GM19455 (cell line): ENCODE results near the gene PDCD7.
"Not testable (repeated sequence)": the region's sequence is repeated elsewhere in the genome, so short reads cannot be mapped to it uniquely, and the experiment has no call there.

ENCODE experiments used
- ATAC-seq: cut with Tn5 transposase; IDR thresholded peaks from one replicate; pipeline ENCODE4 v1.9.1; 2021; ENCODE audit not compliant: unreplicated experiment

The PDCD7 gene

DNA sequence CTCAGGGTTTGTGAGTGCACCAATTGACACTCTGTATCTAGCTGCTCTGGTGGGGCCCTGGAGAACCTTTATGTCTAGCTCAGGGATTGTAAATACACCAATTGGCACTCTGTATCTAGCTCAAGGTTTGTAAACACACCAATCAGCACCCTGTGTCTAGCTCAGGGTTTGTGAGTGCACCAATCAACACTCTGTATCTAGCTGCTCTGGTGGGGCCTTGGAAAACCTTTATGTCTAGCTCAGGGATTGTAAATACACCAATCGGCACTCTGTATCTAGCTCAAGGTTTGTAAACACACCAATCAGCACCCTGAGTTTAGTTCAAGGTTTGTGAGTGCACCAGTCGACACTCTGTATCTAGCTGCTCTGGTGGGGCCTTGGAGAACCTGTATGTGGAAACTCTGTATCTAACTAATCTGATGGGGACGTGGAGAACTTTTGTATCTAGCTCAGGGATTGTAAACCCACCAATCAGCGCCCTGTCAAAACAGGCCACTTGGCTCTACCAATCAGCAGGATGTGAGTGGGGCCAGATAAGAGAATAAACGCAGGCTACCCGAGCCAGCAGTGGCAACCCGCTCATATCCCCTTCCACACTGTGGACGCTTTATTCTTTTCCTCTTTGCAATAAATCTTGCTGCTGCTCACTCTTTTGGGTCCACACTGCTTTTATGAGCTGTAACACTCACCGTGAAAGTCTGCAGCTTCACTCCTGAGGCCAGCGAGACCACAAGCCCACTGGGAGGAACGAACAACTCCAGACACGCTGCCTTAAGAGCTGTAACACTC is 57.8 kb downstream of the PDCD7 start:
- ATAC-seq: not testable (repeated sequence)

DNA sequence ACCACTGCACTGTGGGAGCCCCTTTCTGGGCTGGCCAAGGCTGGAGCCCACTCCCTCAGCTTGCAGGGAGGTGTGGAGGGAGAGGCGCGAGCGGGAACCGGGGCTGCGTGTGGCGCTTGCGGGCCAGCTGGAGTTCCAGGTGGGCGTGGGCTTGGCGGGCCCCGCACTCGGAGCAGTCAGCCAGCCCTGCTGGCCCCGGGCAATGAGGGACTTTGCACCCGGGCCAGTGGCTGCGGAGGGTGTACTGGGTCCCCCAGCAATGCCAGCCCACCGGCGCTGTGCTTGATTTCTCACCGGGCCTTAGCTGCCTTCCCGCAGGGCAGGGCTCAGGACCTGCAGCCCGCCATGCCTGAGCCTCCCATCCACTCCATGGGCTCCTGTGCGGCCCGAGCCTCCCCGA is 58.7 kb downstream of the PDCD7 start:
- ATAC-seq: not testable (repeated sequence)

DNA sequence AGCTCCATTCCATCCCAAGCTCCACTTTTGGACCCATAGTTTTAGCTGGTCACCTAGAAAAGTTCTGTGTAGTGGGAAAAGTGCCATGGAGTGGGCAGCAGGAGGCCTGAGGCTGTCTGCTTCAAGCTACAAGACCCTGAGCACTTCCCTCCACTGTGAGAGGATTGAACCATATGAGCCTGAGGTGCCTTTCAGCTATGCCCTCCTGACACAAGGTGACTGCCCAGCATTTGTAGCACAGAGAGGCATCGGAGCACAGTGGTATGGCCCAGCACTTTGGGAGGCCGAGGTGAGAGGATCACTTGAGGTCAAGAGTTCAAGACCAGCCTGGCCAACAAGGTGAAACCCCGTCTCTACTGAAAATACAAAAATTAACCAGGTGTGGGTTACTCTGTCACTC is 61.0 kb downstream of the PDCD7 start:
- no peak for ATAC-seq

DNA sequence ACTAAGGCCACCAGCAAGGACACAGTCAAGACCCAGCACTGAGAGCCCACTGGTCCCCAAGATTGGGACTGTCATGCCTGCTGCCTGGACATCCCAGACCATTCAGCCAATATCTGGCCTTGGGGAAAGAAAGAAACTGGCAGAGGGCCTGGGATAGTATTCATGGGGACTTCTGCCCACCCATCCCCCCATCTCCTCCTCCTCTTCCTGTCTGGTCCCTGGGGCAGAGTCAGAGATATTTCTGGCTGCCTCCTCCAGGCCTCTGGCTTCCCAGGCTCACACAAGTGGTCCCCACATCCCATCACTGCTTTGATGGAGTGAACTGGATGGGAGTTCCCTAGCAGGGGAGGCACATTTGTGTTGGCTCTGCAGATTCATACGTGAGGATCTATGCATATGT is 61.6 kb downstream of the PDCD7 start:
- ATAC-seq: no peak

DNA sequence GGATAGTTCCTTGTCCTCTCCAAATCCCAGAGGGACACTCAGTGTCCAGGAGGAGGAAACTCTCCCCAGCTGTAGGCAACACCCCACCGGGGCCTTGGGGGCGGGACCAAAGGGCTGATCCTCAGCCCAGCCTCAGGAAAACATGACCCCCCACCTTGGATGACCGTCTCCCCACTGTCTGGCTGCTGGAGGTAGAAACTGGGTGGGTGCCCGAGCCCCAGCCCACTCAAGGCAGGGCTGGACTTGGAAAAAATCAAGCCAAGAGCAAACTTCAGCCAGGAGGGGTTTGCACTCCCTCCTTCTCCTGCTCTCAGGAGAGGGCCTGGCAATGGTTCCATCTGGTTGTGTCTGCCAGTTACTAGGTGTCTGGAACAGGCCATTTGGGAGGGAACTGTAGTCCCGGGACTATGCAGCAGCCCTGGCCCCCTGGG is 62.2 kb downstream of the PDCD7 start:
- ATAC-seq: no peak

DNA sequence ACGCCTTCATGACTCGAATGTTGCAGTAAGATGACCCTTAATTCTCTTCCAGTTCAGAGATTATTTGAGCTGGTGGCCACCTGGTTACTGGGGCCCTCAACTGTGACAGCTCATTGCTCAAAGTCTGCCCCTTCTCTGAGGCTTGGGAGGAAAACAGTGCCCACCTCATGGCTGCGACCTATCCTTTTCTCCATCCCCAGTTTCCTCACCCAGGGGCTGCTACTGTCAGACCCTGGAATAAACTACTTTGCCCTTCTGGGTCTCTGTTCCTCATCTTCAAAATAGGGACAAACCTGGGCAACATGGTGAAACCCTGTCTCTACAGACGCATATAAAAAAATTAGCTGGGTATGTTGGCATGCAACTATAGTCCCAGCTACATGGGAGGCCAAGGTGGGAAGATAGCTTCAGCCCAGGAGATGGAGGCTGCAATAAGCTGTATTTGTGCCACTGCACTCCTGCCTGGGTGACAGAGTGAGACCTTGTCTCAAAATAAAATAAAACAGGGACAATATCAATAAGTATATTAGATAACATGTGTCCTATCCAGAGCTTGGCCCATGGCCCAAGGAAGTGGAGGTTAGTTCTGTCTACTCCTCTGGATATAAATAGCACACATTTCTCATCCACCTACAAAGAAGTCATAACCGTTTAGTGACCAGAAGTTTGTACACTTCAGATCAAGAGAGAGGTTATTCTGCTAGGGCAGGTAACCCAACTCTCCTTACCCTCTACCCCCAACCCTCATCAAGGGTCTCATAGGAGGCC is 63.6 kb downstream of the PDCD7 start:
- no peak for ATAC-seq

DNA sequence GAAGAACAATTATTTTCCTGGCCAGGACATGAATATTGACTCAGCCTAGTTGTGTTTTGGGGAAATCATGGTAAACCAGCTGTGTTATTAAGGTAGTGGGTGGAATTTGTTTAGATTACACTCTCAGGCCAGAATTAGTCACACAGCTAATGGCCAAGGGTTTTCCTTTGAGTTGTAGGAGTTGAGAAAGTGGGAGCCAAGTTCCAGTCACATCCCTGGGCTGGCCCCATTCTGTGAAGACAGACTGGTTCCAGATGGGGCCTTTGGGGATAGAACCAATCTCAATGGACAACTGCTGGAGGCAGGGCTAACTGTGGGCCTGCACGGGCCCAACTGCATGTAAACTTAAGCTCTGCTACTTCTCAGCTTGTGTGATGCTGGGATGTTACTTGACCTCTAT is 64.4 kb downstream of the PDCD7 start:
- no peak for ATAC-seq

DNA sequence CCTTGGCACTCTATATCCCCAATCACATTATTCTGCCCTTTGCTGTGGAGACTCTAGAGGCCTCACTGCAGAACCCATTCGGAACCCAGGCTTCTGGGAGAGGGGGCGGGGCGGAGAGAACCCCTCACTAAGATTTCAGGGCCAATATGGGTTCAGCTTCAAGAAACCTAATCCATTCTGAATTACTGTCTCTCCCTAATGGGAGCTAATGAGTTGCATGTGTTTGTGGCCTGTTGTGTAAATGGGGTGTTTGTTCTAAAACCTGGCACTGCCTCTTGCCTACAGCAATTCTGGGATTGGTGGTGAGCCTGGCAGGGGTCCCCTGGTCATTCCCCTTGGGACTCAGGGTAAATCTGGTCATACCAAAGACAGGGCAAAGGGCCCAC is 65.2 kb downstream of the PDCD7 start:
- no peak for ATAC-seq

DNA sequence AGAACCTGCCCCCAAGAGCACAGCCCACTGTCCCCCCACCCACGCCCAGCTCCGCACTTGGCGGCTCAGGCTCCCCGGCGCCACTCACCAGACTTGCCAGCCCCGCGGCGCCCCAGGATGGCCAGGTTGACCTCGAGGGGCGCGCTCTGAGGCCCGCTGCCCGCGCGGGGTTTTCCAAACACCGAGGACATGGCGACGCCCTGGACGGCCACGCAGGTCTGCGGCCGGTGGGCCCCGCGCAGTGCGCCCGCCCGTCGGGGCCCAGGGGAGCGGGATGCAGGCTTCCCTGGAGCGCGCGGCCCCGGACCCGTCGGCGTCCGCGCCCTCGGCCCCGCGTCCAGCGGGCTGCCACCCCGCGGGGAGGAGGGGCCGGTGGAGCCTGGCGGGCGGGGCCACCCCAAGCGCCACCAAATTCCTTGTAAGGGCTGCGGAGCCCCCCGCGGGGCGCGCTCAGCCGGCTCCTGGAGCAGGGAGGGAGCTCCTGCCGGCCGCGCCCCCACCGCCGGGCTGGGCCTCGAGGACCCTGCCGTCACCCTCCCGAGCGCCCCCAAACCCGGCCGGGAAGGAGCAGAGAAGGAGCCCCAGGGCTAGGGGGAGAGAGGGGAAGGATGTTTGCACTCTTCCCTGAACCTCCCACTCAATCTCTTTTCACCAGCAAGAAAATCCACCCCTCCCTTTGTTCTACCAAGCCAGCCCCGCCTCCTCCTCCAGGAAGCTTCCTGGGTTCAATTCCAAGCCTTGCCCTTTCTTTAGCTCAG is 65.8 kb downstream of the PDCD7 start, which contains the start of gene RASL12:
Gene RASL12 (minus strand): TSS at position 347 of the 758 bp plus-strand sequence. CDS start 156 bp downstream, at position 191.
- ATAC-seq: no peak
